ENCODE results near the gene SURF1.

The SURF1 gene

DNA sequence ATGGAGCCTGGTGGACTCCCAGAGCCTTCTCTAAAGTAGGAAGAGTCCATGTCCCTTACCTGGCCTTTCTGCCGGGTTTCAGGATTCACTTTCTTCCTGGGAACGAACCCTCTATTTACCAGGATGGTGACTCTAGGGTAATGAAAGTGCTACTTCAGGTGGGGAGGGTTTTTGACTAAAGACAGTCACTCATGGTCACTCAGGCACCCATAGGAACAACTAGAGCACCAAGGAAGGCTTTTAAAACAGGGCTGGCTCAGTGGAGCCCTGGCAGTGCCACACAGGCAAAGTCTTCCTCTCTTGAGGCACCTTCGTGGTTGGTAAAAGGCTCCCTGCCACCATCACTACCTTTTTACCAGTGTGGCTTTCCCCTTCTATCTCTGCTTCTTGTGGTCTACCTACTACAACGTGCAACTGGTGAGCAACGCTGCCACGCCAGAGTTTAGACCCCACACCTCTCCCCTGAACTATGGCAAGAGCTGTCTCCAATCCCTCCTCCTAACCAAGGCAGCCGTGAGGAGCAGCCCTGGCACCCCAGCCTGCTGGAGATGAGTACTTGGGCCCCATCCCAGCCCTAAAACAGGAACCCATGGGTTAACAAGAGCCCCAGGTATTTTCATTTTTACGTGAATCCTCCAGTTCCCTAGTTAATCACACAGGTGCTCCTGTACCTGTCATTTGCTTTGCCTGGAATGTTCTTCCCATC lies 3.5 kb downstream of the SURF1 start:
- Histone ChIP-seq H3K4me1 (ENCODE audit: insufficient read depth, poor library complexity, severe bottlenecking) (peaks cover 7% of the 10 kb centered on the region), H3K27ac (ENCODE audit: poor library complexity, severe bottlenecking) (peak overlapping the region; percentile 5), H3K9me3 (ENCODE audit: severe bottlenecking) (no peaks in the 10 kb centered on the region), H3K4me3 (ENCODE audit: severe bottlenecking) (no peak overlapping the region), H3K36me3 (ENCODE audit: low read depth) (peaks cover 67% of the 10 kb centered on the region), H3K27me3 (ENCODE audit: insufficient read depth, poor library complexity, severe bottlenecking) (no peaks in the 10 kb centered on the region)
- TF ChIP-seq, protein P1, sequence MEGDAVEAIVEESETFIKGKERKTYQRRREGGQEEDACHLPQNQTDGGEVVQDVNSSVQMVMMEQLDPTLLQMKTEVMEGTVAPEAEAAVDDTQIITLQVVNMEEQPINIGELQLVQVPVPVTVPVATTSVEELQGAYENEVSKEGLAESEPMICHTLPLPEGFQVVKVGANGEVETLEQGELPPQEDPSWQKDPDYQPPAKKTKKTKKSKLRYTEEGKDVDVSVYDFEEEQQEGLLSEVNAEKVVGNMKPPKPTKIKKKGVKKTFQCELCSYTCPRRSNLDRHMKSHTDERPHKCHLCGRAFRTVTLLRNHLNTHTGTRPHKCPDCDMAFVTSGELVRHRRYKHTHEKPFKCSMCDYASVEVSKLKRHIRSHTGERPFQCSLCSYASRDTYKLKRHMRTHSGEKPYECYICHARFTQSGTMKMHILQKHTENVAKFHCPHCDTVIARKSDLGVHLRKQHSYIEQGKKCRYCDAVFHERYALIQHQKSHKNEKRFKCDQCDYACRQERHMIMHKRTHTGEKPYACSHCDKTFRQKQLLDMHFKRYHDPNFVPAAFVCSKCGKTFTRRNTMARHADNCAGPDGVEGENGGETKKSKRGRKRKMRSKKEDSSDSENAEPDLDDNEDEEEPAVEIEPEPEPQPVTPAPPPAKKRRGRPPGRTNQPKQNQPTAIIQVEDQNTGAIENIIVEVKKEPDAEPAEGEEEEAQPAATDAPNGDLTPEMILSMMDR (IDR thresholded peaks at IDR 0.05; ENCODE audit: poor library complexity, severe bottlenecking), result no peak
- ATAC-seq (ENCODE audit: low read depth) (no peak), DNase-seq (ENCODE audit: low spot score) (no peak)

- Histone ChIP-seq H3K36me3 (ENCODE audit: low read depth) (peaks cover 63% of the 10 kb centered on the region), H3K4me1 (ENCODE audit: insufficient read depth, poor library complexity, severe bottlenecking) (peaks cover 7% of the 10 kb centered on the region), H3K4me3 (ENCODE audit: severe bottlenecking) (no peak overlapping the region), H3K27me3 (ENCODE audit: insufficient read depth, poor library complexity, severe bottlenecking) (no peaks in the 10 kb centered on the region), H3K9me3 (ENCODE audit: severe bottlenecking) (no peaks in the 10 kb centered on the region), H3K27ac (ENCODE audit: poor library complexity, severe bottlenecking) (peak overlapping the region; percentile 93)
- no peak for DNase-seq (ENCODE audit: low spot score)
- peak; percentile 11; the same call in 1 of the 3 replicates for ATAC-seq (ENCODE audit: low read depth)
- TF ChIP-seq, protein P1 (IDR thresholded peaks at IDR 0.05; ENCODE audit: poor library complexity, severe bottlenecking), result peak; percentile 52
These were observed 4.2 kb downstream of the SURF1 start for GRCh38 chr9:133351908-133352634.

DNA sequence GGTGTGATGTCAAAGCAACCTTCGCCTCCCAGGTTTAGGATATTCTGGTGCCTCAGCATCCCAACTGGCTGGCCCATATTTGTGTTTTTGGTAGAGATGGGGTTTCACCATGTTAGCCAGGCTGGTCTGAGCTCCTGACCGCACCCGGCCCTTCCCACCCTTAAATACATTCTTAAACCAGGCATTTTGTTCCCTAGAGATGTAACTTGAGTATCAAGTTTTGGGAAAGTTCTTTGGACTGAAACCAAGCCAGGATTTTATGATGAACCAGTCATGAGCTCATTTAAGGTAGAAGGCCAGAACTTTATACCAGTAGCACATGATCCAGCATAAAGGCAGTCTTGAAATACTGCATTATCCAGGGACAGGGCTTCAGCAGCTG lies 4.8 kb downstream of the SURF1 start:
- DNase-seq (ENCODE audit: low spot score), result no peak
- no peak for ATAC-seq (ENCODE audit: low read depth)
- Histone ChIP-seq H3K4me1 (ENCODE audit: insufficient read depth, poor library complexity, severe bottlenecking) (peaks cover 7% of the 10 kb centered on the region), H3K27ac (ENCODE audit: poor library complexity, severe bottlenecking) (peak overlapping the region; percentile 93), H3K4me3 (ENCODE audit: severe bottlenecking) (no peak overlapping the region), H3K9me3 (ENCODE audit: severe bottlenecking) (no peaks in the 10 kb centered on the region), H3K27me3 (ENCODE audit: insufficient read depth, poor library complexity, severe bottlenecking) (no peaks in the 10 kb centered on the region), H3K36me3 (ENCODE audit: low read depth) (peaks cover 63% of the 10 kb centered on the region)
- TF ChIP-seq, protein P1 (IDR thresholded peaks at IDR 0.05; ENCODE audit: poor library complexity, severe bottlenecking), result no peak

DNA sequence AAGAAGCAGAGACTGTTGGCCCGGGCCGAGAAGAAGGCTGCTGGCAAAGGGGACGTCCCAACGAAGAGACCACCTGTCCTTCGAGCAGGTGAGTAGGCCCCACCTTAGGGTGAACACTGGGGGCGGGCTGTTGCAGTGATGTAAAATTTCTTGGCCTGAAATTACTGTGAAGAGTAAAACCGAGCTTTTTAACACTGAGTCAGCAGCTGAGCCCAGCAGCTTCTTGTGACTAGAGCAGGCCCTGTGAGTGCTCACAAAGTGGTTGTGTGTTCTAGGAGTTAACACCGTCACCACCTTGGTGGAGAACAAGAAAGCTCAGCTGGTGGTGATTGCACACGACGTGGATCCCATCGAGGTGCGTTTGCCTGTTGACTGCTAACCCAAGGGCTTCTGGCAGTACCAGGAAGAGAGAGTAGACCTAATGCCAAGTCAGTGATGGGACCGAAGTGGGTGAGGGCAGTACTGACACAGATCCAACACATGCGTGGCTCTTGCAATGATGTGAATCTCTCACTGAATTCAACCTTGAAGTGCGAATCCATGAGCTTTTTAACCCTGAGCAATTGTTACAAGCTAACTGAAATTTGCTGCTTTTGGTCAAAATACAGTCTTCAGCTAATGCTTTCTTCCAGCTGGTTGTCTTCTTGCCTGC lies 6.2 kb downstream of the SURF1 start:
- Histone ChIP-seq H3K27ac (ENCODE audit: poor library complexity, severe bottlenecking) (peak overlapping the region; percentile 93), H3K36me3 (ENCODE audit: low read depth) (peaks cover 76% of the 10 kb centered on the region), H3K4me1 (ENCODE audit: insufficient read depth, poor library complexity, severe bottlenecking) (peaks cover 7% of the 10 kb centered on the region), H3K9me3 (ENCODE audit: severe bottlenecking) (no peaks in the 10 kb centered on the region), H3K27me3 (ENCODE audit: insufficient read depth, poor library complexity, severe bottlenecking) (no peaks in the 10 kb centered on the region), H3K4me3 (ENCODE audit: severe bottlenecking) (no peak overlapping the region)
- ATAC-seq (ENCODE audit: low read depth) (no peak), DNase-seq (ENCODE audit: low spot score) (no peak)
- TF ChIP-seq, protein P1 (IDR thresholded peaks at IDR 0.05; ENCODE audit: poor library complexity, severe bottlenecking), result no peak
